Suprapubic skin (tissue), 4 donors: ENCODE measurements around the gene CGNL1.

ENCODE experiments used
- CTCF ChIP-seq, 2 donors: fragments of 200-600 bp in 1 of 2; fragments of 450-650 bp in 1 of 2; sonication (generic) in 1 of 2; IDR thresholded peaks; one replicate each; pipeline ENCODE4 v1.5.1; 2016 to 2019; ENCODE audit warnings: antibody characterized with exemption in 2 of 2, mild to moderate bottlenecking in 1 of 2, moderate library complexity in 1 of 2
- EP300 ChIP-seq: sonication (generic); formaldehyde crosslinking; IDR thresholded peaks from one replicate; pipeline ENCODE4 v1.6.1; 2017; ENCODE audit warnings: antibody characterized with exemption
- POLR2A ChIP-seq, 2 donors: fragments of 450-650 bp; IDR thresholded peaks; one replicate each; pipeline ENCODE4 v1.6.1; 2017; ENCODE audit warnings: antibody characterized with exemption in 2 of 2, mild to moderate bottlenecking in 2 of 2, moderate library complexity in 2 of 2
- POLR2AphosphoS5 ChIP-seq, 3 donors: sonication (generic); formaldehyde crosslinking; IDR thresholded peaks; one replicate each; pipeline ENCODE4 v1.6.1; 2017; ENCODE audit warnings: antibody characterized with exemption in 3 of 3

- TF ChIP-seq POLR2AphosphoS5 (IDR thresholded peaks at IDR 0.05) (no peak), CTCF (IDR thresholded peaks at IDR 0.05) (no peak), POLR2A (IDR thresholded peaks at IDR 0.05) (no peak), EP300 (no peak)
Observed at GRCh38 chr15:57382215-57382614, 5.9 kb downstream of the CGNL1 start.
